GM18519 (cell line): Measurements from ENCODE around the gene P2RY12.
A peak's percentile ranks its signal among the peaks of the same experiment; 100 is the strongest.

Experiments
- ATAC-seq: cut with Tn5 transposase; IDR thresholded peaks from one replicate; pipeline ENCODE4 v1.9.1; 2021; ENCODE audit warnings: mild to moderate bottlenecking, moderate library complexity; ENCODE audit not compliant: unreplicated experiment, low FRiP score

Gene P2RY12

GRCh38 chr3:151351219-151351618, 33.3 kb downstream of the P2RY12 start:
- ATAC-seq: peak; percentile 90

- no peak for ATAC-seq
Measured at GRCh38 chr3:151350656-151351055, 33.9 kb downstream of the P2RY12 start.

DNA sequence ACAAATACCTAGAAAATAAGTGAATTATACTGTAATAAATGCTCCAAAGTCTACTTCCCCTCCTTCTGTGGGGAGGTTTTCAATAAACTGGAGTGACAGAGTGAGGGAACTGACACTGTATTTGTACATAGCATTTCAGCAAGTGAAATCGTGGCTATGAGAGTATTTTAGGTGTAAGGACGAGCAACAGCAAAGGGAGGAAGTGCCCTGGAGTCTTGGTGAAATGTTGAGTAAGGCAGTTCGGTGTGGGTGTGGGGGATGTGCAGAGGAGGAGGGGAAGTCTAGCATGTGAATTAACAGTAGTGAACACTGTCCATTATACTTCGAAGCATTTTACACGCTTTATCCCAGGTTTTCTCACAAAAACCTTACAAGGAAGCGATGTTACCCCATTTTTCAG, 37.1 kb downstream of the P2RY12 start:
- no peak for ATAC-seq

GRCh38 chr3:151346292-151346691, 38.3 kb downstream of the P2RY12 start:
- ATAC-seq: no peak

GRCh38 chr3:151345859-151346258, 38.7 kb downstream of the P2RY12 start:
- no peak for ATAC-seq

DNA sequence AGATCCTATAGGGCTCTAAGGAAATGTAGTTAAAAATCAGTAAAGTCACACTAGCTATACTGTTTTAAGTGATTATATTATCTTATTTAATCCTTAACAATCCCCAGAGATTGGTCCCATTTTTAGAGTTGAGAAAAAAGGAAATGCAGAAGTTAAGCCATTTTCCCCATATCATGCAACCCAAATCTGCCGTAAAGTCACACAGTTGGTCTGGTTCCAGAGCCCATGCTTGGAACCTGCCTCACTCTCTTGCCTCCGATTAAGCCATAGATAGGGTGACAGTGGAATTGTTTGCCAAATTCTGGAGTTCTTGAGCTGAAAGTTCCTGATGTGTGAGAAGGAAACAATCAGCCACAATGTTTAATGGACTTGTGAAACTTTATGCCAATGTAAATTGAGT, 52.9 kb downstream of the P2RY12 start:
- ATAC-seq: no peak

- ATAC-seq: no peak
Measured at GRCh38 chr3:151330899-151331298, 53.7 kb downstream of the P2RY12 start.

- no peak for ATAC-seq
Measured at GRCh38 chr3:151330379-151330778, 54.2 kb downstream of the P2RY12 start.

DNA sequence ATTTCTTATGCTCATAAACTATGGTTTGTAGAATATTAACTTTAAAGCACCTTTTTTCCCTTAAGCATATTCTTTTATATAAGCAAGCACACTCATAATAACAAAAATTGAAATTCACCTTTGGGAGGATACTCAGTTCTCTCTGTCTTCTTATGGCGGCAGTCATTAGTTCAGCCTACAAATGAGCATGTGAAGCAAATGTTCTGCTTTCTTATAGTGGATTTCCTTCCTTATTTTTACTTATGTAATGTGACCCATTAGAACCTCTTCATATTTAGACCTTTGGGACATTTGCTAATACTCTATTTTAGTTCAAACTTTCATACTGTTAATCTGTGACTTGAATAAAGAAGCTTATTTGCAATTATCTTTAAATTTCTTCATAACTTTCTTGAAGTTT, 55.2 kb downstream of the P2RY12 start, which contains the start of gene P2RY13:
Gene P2RY13 (minus strand): TSS at position 187 of the 400 bp plus-strand sequence. CDS start 21 bp downstream, at position 166.
- no peak for ATAC-seq

DNA sequence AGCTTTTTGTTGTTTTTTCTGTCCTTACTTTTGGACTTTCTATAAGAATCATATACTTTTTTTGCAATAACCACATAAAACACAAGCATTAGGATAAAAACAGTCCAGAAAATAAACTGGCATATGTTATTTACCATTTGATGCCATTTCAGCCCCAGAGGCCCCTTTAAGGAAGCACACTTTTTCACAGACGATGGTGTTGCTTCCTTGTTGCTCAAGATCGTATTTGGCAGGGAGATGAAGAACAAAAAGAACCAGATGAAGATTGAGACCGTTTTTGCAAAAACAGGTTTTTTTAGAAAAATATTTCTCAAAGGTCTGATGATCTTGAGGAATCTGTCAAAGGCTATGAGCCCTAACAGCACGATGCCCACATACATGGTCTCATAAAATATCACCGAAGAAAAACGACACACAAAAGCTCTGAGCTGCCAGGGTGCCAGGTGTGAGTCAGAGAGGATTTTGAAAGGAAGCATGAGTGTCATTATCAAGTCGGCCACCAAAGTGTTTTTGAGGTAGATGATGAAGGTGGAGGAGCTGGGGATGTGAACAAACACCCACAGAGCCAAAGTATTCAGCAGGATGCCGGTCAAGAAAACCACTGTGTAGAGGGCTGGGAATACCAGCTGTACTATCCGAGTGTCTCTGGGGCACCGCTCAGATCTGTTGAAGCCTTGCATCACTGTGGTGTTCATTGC, 56.1 kb downstream of the P2RY12 start:
- no peak for ATAC-seq

DNA sequence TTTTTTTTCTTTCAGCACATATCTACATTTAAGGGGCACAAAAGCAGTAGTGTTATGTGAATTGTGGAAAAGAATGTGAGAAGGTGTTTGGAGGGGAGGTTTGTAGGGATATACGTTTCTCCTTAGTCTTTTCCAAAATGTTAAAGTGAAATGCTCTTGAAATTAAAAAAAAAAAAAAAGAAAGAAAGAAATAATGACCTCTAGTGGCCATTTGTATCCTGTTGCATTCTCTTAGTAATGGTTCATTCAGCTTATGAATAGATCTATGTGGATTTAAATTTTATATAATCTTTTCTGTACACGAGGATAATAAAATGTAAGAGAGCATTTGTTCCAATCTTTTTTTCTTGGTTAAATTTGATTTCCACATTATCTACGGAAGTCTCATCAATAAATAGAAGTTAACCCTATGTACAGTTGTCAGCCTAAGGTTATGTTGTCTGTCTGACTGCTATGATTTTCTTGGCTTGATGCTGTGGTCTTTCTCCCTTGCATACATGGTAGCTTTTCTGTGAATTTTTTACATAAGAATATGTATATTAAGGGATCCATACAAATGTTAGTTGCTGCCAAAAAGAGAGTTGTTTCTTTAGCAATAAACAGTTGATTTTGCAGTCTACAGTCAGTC, 56.9 kb downstream of the P2RY12 start:
- no peak for ATAC-seq

- no peak for ATAC-seq
Measured at GRCh38 chr3:151322511-151322910, 62.0 kb downstream of the P2RY12 start.

- no peak for ATAC-seq
Measured at GRCh38 chr3:151321526-151321925, 63.0 kb downstream of the P2RY12 start.

DNA sequence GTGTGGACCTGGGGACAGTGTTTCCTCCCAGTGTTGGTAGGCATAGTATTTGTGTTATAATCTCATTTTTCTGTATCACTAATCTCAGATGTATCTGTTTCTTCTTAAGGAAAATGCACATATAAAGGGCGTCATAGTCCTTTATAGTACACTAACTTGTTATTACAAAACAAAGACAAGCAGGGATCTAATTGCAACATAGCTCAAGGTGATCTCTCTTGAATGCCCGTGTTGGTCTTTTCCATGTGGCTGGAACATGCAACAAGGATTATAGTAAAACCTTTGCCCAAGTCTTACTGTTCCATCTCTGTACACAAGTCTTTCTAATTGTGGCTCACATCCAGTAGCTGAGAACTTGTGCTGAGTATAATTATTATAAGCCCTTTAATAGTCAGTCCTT, 64.4 kb downstream of the P2RY12 start:
- ATAC-seq: no peak

GRCh38 chr3:151319628-151320027, 64.9 kb downstream of the P2RY12 start:
- ATAC-seq: no peak

GRCh38 chr3:151318991-151319390, 65.6 kb downstream of the P2RY12 start:
- no peak for ATAC-seq

DNA sequence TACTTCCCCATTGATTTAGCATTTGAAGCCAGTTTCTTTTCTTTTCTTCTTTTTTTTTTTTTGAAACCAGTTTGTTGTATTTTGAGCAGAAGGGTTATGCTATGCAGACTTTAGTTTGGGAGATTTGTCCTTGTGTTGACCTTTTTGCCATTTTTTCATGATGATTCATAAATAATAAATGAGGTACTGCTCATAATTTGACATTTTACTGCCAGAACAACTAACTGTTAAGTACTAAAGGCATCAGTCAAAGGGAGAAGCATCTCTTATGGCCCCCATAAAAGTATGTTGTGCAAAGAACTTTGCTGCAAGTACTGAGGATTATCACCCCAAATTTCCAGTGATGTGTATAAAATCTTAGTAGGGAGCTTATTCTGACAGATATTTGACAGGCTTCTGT, 66.2 kb downstream of the P2RY12 start:
- no peak for ATAC-seq

GRCh38 chr3:151316267-151316991, 68.1 kb downstream of the P2RY12 start, which contains the start of gene GPR87:
Gene GPR87, minus strand, starts transcription at chr3:151316820. Its CDS starts 16,720 bp downstream, at chr3:151300100.
- no peak for ATAC-seq

DNA sequence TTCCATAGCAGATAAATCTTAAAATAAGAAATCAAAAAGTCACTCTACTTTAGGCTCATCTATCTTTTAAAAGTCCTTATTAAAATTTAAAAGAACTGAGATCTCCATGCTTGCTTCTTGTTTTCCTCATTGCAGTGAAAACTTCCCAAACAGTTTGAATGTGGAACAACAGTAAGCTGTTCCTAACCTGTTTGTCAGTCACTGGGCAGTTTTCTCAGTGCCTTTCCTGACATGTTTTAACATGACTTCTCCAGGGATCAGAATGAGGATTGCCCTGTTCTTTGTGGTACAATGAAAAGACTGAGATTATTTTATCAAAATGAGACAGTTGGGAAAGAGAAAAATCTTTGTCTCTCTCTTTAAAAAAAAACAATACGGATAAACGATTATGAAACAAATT, 68.7 kb downstream of the P2RY12 start:
- ATAC-seq: no peak

- ATAC-seq: no peak
Measured at GRCh38 chr3:151315136-151315535, 69.4 kb downstream of the P2RY12 start.

DNA sequence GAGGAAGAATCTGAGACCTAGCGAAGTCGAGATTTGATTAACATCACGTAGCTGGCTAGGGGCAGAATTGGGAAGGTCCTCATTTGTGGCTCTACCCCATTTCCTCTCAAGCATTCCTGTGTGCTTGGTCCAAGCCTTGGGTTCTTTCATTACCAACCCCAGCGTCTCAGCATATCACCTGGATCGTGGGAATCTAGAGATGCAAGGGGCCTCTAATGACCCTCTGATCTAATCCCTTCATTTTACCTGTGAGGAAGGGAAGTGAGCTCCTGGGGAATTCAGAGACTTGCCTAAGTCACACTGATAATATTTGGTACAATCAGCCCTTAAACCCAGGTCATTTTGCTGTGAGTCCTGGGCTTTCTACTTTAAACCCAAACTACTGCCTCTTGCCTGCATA, 70.0 kb downstream of the P2RY12 start:
- no peak for ATAC-seq
